HFFc6 (cell line): ENCODE results near the gene EGFR. TPM values are rescaled to one million over a fixed set of nuclear protein-coding genes. Genes with fewer than 3 reads are reported as not detected.

Experiments used
- DNase-seq: peaks from one replicate; pipeline ENCODE4 v3.0.0-alpha.2; 2018
- H3K27ac Mint-ChIP-seq: 2 replicates; pipeline ENCODE4 v1.8.0; 2020; ENCODE audit warnings: mild to moderate bottlenecking, mixed read lengths
- H3K27me3 Mint-ChIP-seq: 2 replicates; pipeline ENCODE4 v1.8.0; 2021; ENCODE audit warnings: mild to moderate bottlenecking, moderate library complexity, mixed read lengths; ENCODE audit not compliant: insufficient read depth
- H3K36me3 Mint-ChIP-seq: 2 replicates; pipeline ENCODE4 v1.8.0; 2021; ENCODE audit warnings: low read depth, mixed read lengths
- H3K4me1 Mint-ChIP-seq: 2 replicates; pipeline ENCODE4 v1.8.0; 2020; ENCODE audit warnings: low read depth, mixed read lengths
- H3K4me3 Mint-ChIP-seq: 2 replicates; pipeline ENCODE4 v1.8.0; 2020; ENCODE audit warnings: mild to moderate bottlenecking, moderate library complexity, mixed read lengths
- H3K9me3 Mint-ChIP-seq: 2 replicates; pipeline ENCODE4 v1.8.0; 2020; ENCODE audit warnings: mild to moderate bottlenecking, mixed read lengths
- total RNA-seq, 6 experiments: library from RNA; stranded (reverse); fragmentation: NEBNext Ultra II Directional; extraction: Animal tissue kit (Norgen Biotek cat#: 25700); gene quantifications; 2 replicates in 1 of 6; 3 replicates in 5 of 6; pipeline ENCODE4 v1.2.3, GENCODE V29; 2021
- TF ChIP-seq, protein P1 (sequence below): fragments of 200-600 bp; sonication (generic); IDR thresholded peaks from 2 replicates; pipeline ENCODE4 v1.5.0; 2021; ENCODE audit warnings: antibody characterized with exemption, mild to moderate bottlenecking

Gene EGFR
- total RNA-seq, 6 experiments from 2014 or later, result 69.9 to 87.2 (median 77.0) TPM

DNA sequence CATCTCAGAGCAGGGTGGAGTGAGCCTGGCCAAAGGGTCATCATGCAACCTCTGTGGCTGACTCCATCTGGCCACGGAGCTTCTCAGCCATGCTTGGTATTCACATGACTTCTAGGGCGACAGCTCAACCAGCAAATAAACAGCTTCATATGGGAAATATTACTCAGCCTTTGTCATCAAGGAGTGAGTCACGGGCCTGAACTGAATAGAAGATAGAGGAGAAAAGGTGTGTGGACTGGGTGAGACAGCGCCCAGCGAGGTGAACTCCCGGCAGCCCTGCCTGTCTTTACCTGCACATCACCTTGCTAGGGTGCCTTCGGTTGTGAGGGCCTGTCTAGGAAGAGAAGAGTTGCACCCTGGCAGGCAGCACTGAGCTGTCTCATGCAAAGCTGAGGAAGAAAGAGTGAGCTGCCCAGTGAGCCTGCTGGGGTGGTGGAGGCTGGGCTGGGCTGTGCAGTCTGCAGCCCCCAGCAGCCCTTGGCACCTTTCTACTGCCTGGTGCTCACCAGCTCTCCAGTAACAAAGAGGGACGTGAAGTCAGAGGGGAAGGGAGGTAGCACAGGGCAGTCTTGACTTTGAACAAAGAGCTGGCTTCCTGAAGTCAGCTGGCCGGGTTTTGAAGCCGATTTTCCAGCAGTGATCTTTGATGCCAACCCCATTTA lies 114.2 kb downstream of the EGFR start:
- Mint-ChIP-seq H3K4me1 (peaks cover 90% of the 10 kb centered on the region), H3K4me3 (peak overlapping the region; percentile 82)

DNA sequence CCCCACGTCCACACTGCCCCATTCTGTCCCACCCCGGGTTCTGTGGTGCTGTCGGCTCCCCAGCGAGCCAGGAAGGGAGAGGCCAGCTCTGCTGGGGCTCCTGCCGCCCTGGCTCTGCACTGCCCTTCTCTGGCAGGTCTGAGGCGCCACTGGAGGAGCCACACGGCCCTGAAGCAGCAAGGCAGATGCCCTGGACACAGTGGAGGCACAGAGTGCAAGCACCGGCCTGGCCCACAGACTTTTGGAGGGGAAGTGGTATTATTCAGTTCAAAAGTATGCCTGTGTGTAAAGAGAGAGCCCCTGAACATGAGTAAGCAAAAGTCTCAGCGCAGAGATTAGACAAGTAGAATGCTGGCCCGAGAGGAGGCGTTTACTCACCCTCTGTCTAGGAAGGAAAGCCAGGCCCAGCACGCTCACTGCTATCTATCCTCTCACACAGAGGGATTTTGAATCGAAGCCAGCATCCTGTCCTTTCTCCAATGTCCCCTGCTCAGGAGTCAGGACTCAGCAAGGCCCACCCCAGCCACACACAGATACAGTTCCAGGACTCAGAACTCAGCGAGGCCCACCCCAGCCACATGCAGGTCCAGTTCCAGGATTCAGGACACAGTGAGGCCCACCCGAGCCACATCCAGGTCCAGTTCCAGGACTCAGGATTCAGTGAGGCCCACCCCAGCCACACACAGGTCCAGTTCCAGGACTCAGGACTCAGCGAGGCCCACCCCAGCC lies 115.0 kb downstream of the EGFR start:
- peaks cover 3% of the 10 kb centered on the region for H3K27me3 Mint-ChIP-seq
- H3K4me3 Mint-ChIP-seq, result peak overlapping the region; percentile 82
- H3K4me1 Mint-ChIP-seq, result peaks cover 87% of the 10 kb centered on the region
- no peaks in the 10 kb centered on the region for H3K9me3 Mint-ChIP-seq
- peaks cover 19% of the 10 kb centered on the region for H3K36me3 Mint-ChIP-seq
- peak overlapping the region; percentile 98 for H3K27ac Mint-ChIP-seq
- TF ChIP-seq, protein P1, sequence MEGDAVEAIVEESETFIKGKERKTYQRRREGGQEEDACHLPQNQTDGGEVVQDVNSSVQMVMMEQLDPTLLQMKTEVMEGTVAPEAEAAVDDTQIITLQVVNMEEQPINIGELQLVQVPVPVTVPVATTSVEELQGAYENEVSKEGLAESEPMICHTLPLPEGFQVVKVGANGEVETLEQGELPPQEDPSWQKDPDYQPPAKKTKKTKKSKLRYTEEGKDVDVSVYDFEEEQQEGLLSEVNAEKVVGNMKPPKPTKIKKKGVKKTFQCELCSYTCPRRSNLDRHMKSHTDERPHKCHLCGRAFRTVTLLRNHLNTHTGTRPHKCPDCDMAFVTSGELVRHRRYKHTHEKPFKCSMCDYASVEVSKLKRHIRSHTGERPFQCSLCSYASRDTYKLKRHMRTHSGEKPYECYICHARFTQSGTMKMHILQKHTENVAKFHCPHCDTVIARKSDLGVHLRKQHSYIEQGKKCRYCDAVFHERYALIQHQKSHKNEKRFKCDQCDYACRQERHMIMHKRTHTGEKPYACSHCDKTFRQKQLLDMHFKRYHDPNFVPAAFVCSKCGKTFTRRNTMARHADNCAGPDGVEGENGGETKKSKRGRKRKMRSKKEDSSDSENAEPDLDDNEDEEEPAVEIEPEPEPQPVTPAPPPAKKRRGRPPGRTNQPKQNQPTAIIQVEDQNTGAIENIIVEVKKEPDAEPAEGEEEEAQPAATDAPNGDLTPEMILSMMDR, result peak; percentile 35; the same call in 1 of the 2 replicates
- peak; percentile 98 for DNase-seq

More for the DNA sequence above, 114.2 kb downstream of the EGFR start:
- H3K27me3 Mint-ChIP-seq, result peaks cover 3% of the 10 kb centered on the region
- H3K36me3 Mint-ChIP-seq, result peaks cover 14% of the 10 kb centered on the region
- peak overlapping the region; percentile 98 for H3K27ac Mint-ChIP-seq
- TF ChIP-seq, protein P1, result no peak
- H3K9me3 Mint-ChIP-seq, result no peaks in the 10 kb centered on the region
- DNase-seq, result peak; percentile 100

DNA sequence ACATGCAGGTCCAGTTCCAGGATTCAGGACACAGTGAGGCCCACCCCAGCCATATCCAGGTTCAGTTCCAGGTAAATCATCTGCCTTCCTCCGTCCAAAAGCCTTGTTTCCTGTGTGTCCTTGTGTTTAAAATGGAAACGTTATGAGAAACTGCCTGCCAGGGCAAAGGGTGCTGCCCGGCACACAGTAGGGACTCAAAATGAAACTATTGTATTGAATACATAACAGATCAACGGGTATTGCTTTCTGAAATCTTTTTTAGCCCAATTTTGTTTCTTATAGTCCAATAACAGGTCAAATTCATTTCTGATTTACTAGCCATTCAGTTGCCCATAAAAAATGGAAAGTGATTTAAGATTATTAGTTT lies 115.5 kb downstream of the EGFR start:
- H3K36me3 Mint-ChIP-seq, result peaks cover 24% of the 10 kb centered on the region
- no peaks in the 10 kb centered on the region for H3K9me3 Mint-ChIP-seq
- H3K27ac Mint-ChIP-seq, result peak overlapping the region; percentile 98
- peaks cover 3% of the 10 kb centered on the region for H3K27me3 Mint-ChIP-seq
- TF ChIP-seq, protein P1, result no peak
- DNase-seq, result no peak
- H3K4me3 Mint-ChIP-seq, result peak overlapping the region; percentile 82; the same call in 1 of the 2 replicates
- peaks cover 87% of the 10 kb centered on the region for H3K4me1 Mint-ChIP-seq

DNA sequence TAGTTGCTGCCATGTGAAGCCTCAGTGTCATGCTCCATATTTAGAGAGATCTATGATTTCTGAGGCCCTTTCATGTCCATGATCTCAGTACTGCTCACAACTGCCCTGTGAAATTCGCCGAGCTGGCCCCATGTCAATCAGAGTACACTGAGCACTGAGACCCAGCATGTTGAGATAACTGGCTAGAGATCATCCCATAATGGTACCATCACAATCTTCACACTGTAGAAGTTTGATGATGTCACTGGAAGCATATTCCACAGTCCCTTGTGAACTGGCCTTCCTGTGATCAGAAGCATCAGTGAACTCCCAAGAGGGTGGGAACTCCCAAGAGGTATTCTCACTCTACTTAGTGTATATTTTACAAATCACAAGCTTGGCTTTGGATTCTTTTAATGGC lies 116.0 kb downstream of the EGFR start:
- DNase-seq, result no peak
- H3K4me1 Mint-ChIP-seq, result peaks cover 86% of the 10 kb centered on the region
- peaks cover 24% of the 10 kb centered on the region for H3K36me3 Mint-ChIP-seq
- peak overlapping the region; percentile 98 for H3K27ac Mint-ChIP-seq
- no peaks in the 10 kb centered on the region for H3K9me3 Mint-ChIP-seq
- peak overlapping the region; percentile 31 for H3K4me3 Mint-ChIP-seq
- TF ChIP-seq, protein P1, result no peak
- peaks cover 3% of the 10 kb centered on the region for H3K27me3 Mint-ChIP-seq

DNA sequence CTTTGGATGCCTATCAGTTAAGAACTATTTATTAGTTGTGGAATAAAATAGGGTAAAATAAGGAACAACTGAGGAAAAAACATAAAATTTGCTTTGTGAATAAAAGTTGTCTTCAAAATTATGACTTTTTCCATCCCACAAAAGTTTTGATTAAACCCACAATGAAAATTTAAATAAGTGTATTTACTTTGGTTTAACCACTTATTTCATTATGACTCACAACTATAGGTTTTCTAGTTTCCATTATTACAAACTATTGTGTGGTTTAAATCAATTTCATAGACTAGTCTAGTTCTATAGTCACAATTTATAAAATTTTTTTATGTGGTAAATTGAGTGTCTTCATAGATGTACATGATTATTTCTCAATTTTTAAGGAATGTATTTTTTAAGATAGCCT lies 116.6 kb downstream of the EGFR start:
- Mint-ChIP-seq H3K4me3 (no peak overlapping the region), H3K4me1 (peaks cover 85% of the 10 kb centered on the region), H3K36me3 (peaks cover 24% of the 10 kb centered on the region), H3K9me3 (no peaks in the 10 kb centered on the region), H3K27ac (no peak overlapping the region), H3K27me3 (peaks cover 3% of the 10 kb centered on the region)
- TF ChIP-seq, protein P1, result no peak
- no peak for DNase-seq
